HepG2 (cell line): ENCODE data around the gene KRCC1. TPM values are rescaled to one million over a fixed set of nuclear protein-coding genes. Genes with fewer than 3 reads are reported as not detected.

Experiments
- BORCS8-MEF2B ChIP-seq: sonication (generic); formaldehyde crosslinking; IDR thresholded peaks from 2 replicates; pipeline ENCODE4 v1.8.0; 2022; ENCODE audit warnings: mild to moderate bottlenecking, missing genetic modification reagents
- GATA4 ChIP-seq: sonication (generic); IDR thresholded peaks from 2 replicates; pipeline ENCODE4 v1.6.1; 2016; ENCODE audit warnings: antibody characterized with exemption, low read depth, borderline replicate concordance
- HDAC1 ChIP-seq: sonication (generic); formaldehyde crosslinking; IDR thresholded peaks from 2 replicates; pipeline ENCODE4 v1.5.1; 2020; ENCODE audit warnings: mild to moderate bottlenecking, missing genetic modification reagents
- IRX3 ChIP-seq: sonication (generic); formaldehyde crosslinking; IDR thresholded peaks from 2 replicates; pipeline ENCODE4 v1.8.1; 2023; ENCODE audit warnings: mild to moderate bottlenecking, low read depth, missing genetic modification reagents, borderline replicate concordance
- KAT8 ChIP-seq: IDR thresholded peaks from 2 replicates; pipeline ENCODE4 v1.6.1; 2016; ENCODE audit warnings: missing genetic modification reagents, missing compliant biosample characterization
- MED13 ChIP-seq: sonication (generic); formaldehyde crosslinking; IDR thresholded peaks from 2 replicates; pipeline ENCODE4 v1.5.0; 2020; ENCODE audit warnings: missing genetic modification reagents
- MED8 ChIP-seq: sonication (generic); formaldehyde crosslinking; IDR thresholded peaks from 2 replicates; pipeline ENCODE4 v1.8.1; 2023; ENCODE audit warnings: mild to moderate bottlenecking, missing genetic modification reagents; ENCODE audit not compliant: insufficient replicate concordance
- NR2C2 ChIP-seq: sonication (generic); formaldehyde crosslinking; IDR thresholded peaks from 2 replicates; pipeline ENCODE4 v1.4.0; 2020; ENCODE audit warnings: missing genetic modification reagents, mild to moderate bottlenecking, moderate library complexity, borderline replicate concordance
- PHF21A ChIP-seq: sonication (generic); formaldehyde crosslinking; IDR thresholded peaks from 2 replicates; pipeline ENCODE4 v1.5.0; 2020; ENCODE audit warnings: mild to moderate bottlenecking, missing genetic modification reagents
- PHF5A ChIP-seq: IDR thresholded peaks from one replicate; pipeline ENCODE4 v1.6.1; 2018; ENCODE audit warnings: low read depth, missing genetic modification reagents; ENCODE audit not compliant: unreplicated experiment
- RAD21 ChIP-seq: fragments of 450-650 bp; formaldehyde crosslinking; IDR thresholded peaks from 2 replicates; pipeline ENCODE4 v1.5.0; 2020; ENCODE audit warnings: mild to moderate bottlenecking
- SAP130 ChIP-seq: IDR thresholded peaks from 2 replicates; pipeline ENCODE4 v1.6.1; 2016; ENCODE audit warnings: low read depth
- SRSF4 ChIP-seq: fragments of 200-400 bp; formaldehyde crosslinking; IDR thresholded peaks from one replicate; pipeline ENCODE4 v1.6.1; 2018; ENCODE audit warnings: mild to moderate bottlenecking, low read depth, low read length, moderate library complexity; ENCODE audit not compliant: poor library complexity, severe bottlenecking
- ZBTB43 ChIP-seq: sonication (generic); formaldehyde crosslinking; conservative IDR thresholded peaks from 2 replicates; pipeline ENCODE4 v1.4.0; 2020; ENCODE audit warnings: missing genetic modification reagents
- ZKSCAN8 ChIP-seq: IDR thresholded peaks from 2 replicates; pipeline ENCODE4 v1.6.1; 2016; ENCODE audit warnings: borderline replicate concordance, missing genetic modification reagents, missing compliant biosample characterization
- ZNF550 ChIP-seq: sonication (generic); formaldehyde crosslinking; IDR thresholded peaks from 2 replicates; pipeline ENCODE4 v1.4.0; 2020; ENCODE audit warnings: mild to moderate bottlenecking, missing genetic modification reagents, borderline replicate concordance
- ZNF670 ChIP-seq: sonication (generic); formaldehyde crosslinking; IDR thresholded peaks from 2 replicates; pipeline ENCODE4 v1.8.0; 2022; ENCODE audit warnings: mild to moderate bottlenecking, missing genetic modification reagents, borderline replicate concordance
- ZNF790 ChIP-seq: sonication (generic); formaldehyde crosslinking; IDR thresholded peaks from 2 replicates; pipeline ENCODE4 v1.8.0; 2022; ENCODE audit warnings: missing genetic modification reagents, mild to moderate bottlenecking, borderline replicate concordance
- polyA plus RNA-seq, 8 experiments: library from polyadenylated mRNA; depleted of rRNA in 3 of 8; stranded (reverse) in 7 of 8; unstranded in 1 of 8; fragments of >200 nt; fragmentation: Illumina TruSeq in 4 of 8; extraction: Trizol in 4 of 8; gene quantifications; 2 replicates each; pipeline versions ENCODE4 v1.2.1 to v1.2.3, GENCODE V29; 2011 to 2016; ENCODE audit warnings: low read depth in 4 of 8, missing spikeins in 1 of 8, mixed read lengths in 1 of 8; ENCODE audit not compliant: insufficient read depth in 1 of 8
- total RNA-seq, 5 experiments: library from RNA; depleted of rRNA; stranded (reverse); fragments of >200 nt; fragmentation: Illumina TruSeq; extraction: Trizol; gene quantifications; 2 replicates each; pipeline ENCODE4 v1.2.3, GENCODE V29; 2016; ENCODE audit warnings: low read depth in 1 of 5
- TF ChIP-seq, protein P1 (sequence below): sonication (generic); formaldehyde crosslinking; IDR thresholded peaks from 2 replicates; pipeline ENCODE4 v1.4.0; 2020; ENCODE audit warnings: missing genetic modification reagents
- TF ChIP-seq, protein P2 (sequence below): sonication (generic); formaldehyde crosslinking; IDR thresholded peaks from 2 replicates; pipeline ENCODE4 v1.4.0; 2020; ENCODE audit warnings: missing genetic modification reagents
- TF ChIP-seq, protein P3 (sequence below): sonication (generic); formaldehyde crosslinking; IDR thresholded peaks from 2 replicates; pipeline ENCODE4 v1.8.0; 2022; ENCODE audit warnings: missing genetic modification reagents, mild to moderate bottlenecking, moderate library complexity, borderline replicate concordance

KRCC1 gene
- total and polyA plus RNA-seq, 2 of the 13 experiments (the other 11 are each of a cell fraction or from before 2014, with no cell fraction given): 6.5 to 7.7 TPM

DNA sequence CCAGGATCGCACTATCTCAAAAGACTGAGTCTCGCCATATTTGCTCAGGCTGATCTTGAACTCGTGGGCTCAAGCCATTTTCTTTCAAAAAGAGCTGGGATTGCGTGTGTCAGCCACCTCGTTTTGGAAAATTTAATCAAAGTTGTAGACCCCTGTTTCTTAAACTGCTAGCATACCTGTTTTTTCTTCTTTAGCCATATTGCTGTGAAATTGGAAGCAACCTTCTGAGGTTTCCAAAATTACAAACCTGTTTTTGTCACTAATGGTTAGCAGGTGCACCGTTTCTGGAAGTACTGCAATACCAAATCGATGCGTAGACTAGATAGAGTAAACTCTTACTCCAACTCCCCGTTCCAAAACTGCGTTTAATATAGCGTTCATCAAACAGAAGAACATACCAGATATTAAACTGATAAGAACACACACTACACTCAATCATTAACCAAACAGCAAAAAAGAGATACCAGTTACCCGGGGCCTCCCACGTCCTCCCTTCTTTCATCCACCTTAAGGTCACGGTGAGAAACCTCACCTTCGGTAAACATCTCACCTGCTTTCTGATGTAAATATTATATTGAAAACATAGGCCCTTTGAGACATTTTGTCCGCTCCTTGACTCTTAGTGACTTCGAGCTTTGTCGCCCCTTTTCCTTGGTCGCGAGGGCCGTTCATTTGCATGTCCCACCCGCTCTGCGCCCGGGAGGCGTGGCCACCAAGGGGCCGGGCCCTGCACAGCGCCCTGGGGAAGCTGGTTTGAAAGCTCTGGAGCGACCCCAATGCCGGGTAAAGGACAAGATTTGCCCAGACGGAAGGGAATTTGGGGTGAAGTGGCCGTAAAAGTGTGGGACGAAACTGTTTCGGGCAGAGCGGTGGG, 39.3 kb downstream of the KRCC1 start, which contains the start of gene RNU2-63P (continued):
- TF ChIP-seq, protein P1, sequence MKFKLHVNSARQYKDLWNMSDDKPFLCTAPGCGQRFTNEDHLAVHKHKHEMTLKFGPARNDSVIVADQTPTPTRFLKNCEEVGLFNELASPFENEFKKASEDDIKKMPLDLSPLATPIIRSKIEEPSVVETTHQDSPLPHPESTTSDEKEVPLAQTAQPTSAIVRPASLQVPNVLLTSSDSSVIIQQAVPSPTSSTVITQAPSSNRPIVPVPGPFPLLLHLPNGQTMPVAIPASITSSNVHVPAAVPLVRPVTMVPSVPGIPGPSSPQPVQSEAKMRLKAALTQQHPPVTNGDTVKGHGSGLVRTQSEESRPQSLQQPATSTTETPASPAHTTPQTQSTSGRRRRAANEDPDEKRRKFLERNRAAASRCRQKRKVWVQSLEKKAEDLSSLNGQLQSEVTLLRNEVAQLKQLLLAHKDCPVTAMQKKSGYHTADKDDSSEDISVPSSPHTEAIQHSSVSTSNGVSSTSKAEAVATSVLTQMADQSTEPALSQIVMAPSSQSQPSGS: peak; percentile 83
- peak; percentile 87 for TF ChIP-seq KAT8 (CRISPR knock-in tag)
- peak; percentile 99 for TF ChIP-seq GATA4
- peak; percentile 89 for TF ChIP-seq MED13 (CRISPR knock-in tag)
- peak; percentile 34; the same call in 1 of the 2 replicates for TF ChIP-seq NR2C2 (CRISPR knock-in tag)
- peak; percentile 97 for TF ChIP-seq PHF5A
- TF ChIP-seq, protein P2, sequence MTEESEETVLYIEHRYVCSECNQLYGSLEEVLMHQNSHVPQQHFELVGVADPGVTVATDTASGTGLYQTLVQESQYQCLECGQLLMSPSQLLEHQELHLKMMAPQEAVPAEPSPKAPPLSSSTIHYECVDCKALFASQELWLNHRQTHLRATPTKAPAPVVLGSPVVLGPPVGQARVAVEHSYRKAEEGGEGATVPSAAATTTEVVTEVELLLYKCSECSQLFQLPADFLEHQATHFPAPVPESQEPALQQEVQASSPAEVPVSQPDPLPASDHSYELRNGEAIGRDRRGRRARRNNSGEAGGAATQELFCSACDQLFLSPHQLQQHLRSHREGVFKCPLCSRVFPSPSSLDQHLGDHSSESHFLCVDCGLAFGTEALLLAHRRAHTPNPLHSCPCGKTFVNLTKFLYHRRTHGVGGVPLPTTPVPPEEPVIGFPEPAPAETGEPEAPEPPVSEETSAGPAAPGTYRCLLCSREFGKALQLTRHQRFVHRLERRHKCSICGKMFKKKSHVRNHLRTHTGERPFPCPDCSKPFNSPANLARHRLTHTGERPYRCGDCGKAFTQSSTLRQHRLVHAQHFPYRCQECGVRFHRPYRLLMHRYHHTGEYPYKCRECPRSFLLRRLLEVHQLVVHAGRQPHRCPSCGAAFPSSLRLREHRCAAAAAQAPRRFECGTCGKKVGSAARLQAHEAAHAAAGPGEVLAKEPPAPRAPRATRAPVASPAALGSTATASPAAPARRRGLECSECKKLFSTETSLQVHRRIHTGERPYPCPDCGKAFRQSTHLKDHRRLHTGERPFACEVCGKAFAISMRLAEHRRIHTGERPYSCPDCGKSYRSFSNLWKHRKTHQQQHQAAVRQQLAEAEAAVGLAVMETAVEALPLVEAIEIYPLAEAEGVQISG: peak; percentile 74
- peak; percentile 57; the same call in 1 of the 2 replicates for TF ChIP-seq ZKSCAN8 (CRISPR knock-in tag)
- TF ChIP-seq IRX3 (CRISPR knock-in tag): 0 out of 2 replicates have a peak, but pooled peaks have one; percentile 67
- TF ChIP-seq MED8 (CRISPR knock-in tag): peak; percentile 100
- TF ChIP-seq, protein P3, sequence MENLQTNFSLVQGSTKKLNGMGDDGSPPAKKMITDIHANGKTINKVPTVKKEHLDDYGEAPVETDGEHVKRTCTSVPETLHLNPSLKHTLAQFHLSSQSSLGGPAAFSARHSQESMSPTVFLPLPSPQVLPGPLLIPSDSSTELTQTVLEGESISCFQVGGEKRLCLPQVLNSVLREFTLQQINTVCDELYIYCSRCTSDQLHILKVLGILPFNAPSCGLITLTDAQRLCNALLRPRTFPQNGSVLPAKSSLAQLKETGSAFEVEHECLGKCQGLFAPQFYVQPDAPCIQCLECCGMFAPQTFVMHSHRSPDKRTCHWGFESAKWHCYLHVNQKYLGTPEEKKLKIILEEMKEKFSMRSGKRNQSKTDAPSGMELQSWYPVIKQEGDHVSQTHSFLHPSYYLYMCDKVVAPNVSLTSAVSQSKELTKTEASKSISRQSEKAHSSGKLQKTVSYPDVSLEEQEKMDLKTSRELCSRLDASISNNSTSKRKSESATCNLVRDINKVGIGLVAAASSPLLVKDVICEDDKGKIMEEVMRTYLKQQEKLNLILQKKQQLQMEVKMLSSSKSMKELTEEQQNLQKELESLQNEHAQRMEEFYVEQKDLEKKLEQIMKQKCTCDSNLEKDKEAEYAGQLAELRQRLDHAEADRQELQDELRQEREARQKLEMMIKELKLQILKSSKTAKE (CRISPR knock-in tag): 0 out of 2 replicates have a peak, but pooled peaks have one; percentile 28
- no peak; the same call in 1 of the 2 replicates for TF ChIP-seq ZNF550 (CRISPR knock-in tag)
- peak; percentile 1; the same call in 1 of the 2 replicates for TF ChIP-seq HDAC1 (CRISPR knock-in tag)
- TF ChIP-seq BORCS8-MEF2B (CRISPR knock-in tag): 0 out of 2 replicates have a peak, but pooled peaks have one; percentile 60
- peak; percentile 64 for TF ChIP-seq SAP130
- peak; percentile 67 for TF ChIP-seq PHF21A (CRISPR knock-in tag)
- TF ChIP-seq RAD21 (CRISPR knock-in tag): peak; percentile 62
- peak; percentile 61; the same call in 1 of the 2 replicates for TF ChIP-seq ZNF670 (CRISPR knock-in tag)
- peak; percentile 57 for TF ChIP-seq SRSF4
- no peak; the same call in 1 of the 2 replicates for TF ChIP-seq ZNF790 (CRISPR knock-in tag)
- TF ChIP-seq ZBTB43 (CRISPR knock-in tag): peak; percentile 55; the same call in 1 of the 2 replicates
